ENCODE data around the gene GPRIN1.

DNA sequence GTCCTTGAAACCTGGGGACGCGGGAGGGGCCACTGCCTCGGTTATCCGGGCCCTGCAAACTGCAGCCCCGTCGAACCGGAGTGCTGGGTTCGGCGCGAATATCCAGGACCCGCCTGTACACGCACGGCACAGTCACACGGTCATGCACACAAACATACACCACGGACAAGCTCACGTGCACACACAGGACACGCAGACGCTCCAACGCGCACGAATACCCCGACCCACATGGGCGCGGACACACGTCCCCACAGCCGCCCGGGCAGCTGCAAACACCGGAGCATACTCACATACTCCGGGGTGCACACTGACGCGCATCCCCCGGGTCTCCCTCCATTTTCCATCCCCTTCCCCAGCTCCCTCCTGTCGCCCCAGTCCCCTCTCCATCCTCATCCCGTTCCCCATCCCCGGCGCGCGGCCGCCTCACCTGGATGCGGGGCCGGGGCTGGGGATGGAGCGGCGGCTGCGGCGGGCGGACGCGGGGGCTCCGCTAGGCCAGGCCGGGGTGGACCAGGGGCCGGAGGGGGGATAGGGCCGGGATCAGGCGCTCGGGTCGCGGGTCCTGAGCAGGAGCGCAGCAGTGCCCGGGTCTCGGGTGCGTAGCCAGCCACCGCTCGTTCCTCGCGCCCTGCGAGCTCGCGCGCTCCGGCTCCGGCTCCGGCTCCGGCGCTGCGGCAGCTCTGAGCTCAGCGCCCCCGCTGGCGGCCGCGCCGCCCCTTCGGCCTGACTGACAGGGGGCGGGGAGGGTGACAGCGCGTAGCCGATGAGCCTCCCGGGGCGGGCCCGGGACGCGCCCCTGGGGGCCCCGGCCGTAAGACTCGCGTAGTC is 20.1 kb upstream of the GPRIN1 start, which contains the start of the genes EIF4E1B and SNCB:
- no peak for TF ChIP-seq POLR2AphosphoS5 (IDR thresholded peaks at IDR 0.05)
- TF ChIP-seq, protein P1, sequence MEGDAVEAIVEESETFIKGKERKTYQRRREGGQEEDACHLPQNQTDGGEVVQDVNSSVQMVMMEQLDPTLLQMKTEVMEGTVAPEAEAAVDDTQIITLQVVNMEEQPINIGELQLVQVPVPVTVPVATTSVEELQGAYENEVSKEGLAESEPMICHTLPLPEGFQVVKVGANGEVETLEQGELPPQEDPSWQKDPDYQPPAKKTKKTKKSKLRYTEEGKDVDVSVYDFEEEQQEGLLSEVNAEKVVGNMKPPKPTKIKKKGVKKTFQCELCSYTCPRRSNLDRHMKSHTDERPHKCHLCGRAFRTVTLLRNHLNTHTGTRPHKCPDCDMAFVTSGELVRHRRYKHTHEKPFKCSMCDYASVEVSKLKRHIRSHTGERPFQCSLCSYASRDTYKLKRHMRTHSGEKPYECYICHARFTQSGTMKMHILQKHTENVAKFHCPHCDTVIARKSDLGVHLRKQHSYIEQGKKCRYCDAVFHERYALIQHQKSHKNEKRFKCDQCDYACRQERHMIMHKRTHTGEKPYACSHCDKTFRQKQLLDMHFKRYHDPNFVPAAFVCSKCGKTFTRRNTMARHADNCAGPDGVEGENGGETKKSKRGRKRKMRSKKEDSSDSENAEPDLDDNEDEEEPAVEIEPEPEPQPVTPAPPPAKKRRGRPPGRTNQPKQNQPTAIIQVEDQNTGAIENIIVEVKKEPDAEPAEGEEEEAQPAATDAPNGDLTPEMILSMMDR (IDR thresholded peaks at IDR 0.05), result no peak
- no peak for TF ChIP-seq POLR2A (IDR thresholded peaks at IDR 0.05)
